IPS-11a (cell line): ENCODE measurements around the gene KTI12.
"Not testable (repeated sequence)": the region's sequence is repeated elsewhere in the genome, so short reads cannot be mapped to it uniquely, and the experiment has no call there.

ENCODE experiments used
- H3K4me3 ChIP-seq: one replicate; pipeline ENCODE4 v1.5.1; 2013; ENCODE audit warnings: low read depth, low read length, control low read depth

Gene KTI12

GRCh38 chr1:52041551-52042185 lies 8.1 kb upstream of the KTI12 start:
- no peak overlapping the region for H3K4me3 ChIP-seq

GRCh38 chr1:52037909-52038308 lies 4.3 kb upstream of the KTI12 start:
- no peak overlapping the region for H3K4me3 ChIP-seq

- H3K4me3 ChIP-seq: no peak overlapping the region
These were observed 3.8 kb upstream of the KTI12 start for GRCh38 chr1:52037402-52037814.

GRCh38 chr1:52034050-52034384 lies 407 bp upstream of the KTI12 start:
- H3K4me3 ChIP-seq: peak overlapping the region; percentile 98

- peak overlapping the region; percentile 98 for H3K4me3 ChIP-seq
These were observed 852 bp downstream of the KTI12 start for GRCh38 chr1:52032785-52033131.

- peak overlapping the region; percentile 98 for H3K4me3 ChIP-seq
These were observed 1.4 kb downstream of the KTI12 start for GRCh38 chr1:52032124-52032784.

GRCh38 chr1:52028839-52029238 lies 4.8 kb downstream of the KTI12 start:
- H3K4me3 ChIP-seq: not testable (repeated sequence)

- H3K4me3 ChIP-seq: no peak overlapping the region
These were observed 5.3 kb downstream of the KTI12 start for GRCh38 chr1:52028328-52028727.

- H3K4me3 ChIP-seq: no peak overlapping the region
These were observed 7.3 kb downstream of the KTI12 start for GRCh38 chr1:52026278-52026677.

GRCh38 chr1:52022133-52022532 lies 11.5 kb downstream of the KTI12 start:
- no peak overlapping the region for H3K4me3 ChIP-seq

- H3K4me3 ChIP-seq: no peak overlapping the region
These were observed 25.4 kb downstream of the KTI12 start for GRCh38 chr1:52008071-52008809.

GRCh38 chr1:52007215-52008002 lies 26.2 kb downstream of the KTI12 start:
- H3K4me3 ChIP-seq: no peak overlapping the region

GRCh38 chr1:52006081-52006553 lies 27.5 kb downstream of the KTI12 start:
- H3K4me3 ChIP-seq: not testable (repeated sequence)

GRCh38 chr1:52005548-52005947 lies 28.1 kb downstream of the KTI12 start:
- not testable (repeated sequence) for H3K4me3 ChIP-seq

- no peak overlapping the region for H3K4me3 ChIP-seq
These were observed 29.7 kb downstream of the KTI12 start for GRCh38 chr1:52003877-52004276.

GRCh38 chr1:52002038-52002917 lies 31.3 kb downstream of the KTI12 start:
- H3K4me3 ChIP-seq: no peak overlapping the region

- H3K4me3 ChIP-seq: no peak overlapping the region
These were observed 34.9 kb downstream of the KTI12 start for GRCh38 chr1:51998701-51999100.

- H3K4me3 ChIP-seq: no peak overlapping the region
These were observed 35.6 kb downstream of the KTI12 start for GRCh38 chr1:51997974-51998382.

GRCh38 chr1:51990478-51990965 lies 43.1 kb downstream of the KTI12 start, which contains the start of gene RAB3B:
Gene RAB3B (minus strand): TSS chr1:51990700. CDS start chr1:51977117, 13,583 bp downstream.
- peak within 1 kb of the TSS; percentile 60 for H3K4me3 ChIP-seq
